Measurements from ENCODE around the gene ACTR10. TPM values are rescaled to one million over a fixed set of nuclear protein-coding genes. Genes with fewer than 3 reads are reported as not detected.

Gene ACTR10
- total and polyA plus RNA-seq, 2 of the 8 experiments (the other 6 are each of a cell fraction or from before 2014, with no cell fraction given), result 15.4 to 34.6 TPM

DNA sequence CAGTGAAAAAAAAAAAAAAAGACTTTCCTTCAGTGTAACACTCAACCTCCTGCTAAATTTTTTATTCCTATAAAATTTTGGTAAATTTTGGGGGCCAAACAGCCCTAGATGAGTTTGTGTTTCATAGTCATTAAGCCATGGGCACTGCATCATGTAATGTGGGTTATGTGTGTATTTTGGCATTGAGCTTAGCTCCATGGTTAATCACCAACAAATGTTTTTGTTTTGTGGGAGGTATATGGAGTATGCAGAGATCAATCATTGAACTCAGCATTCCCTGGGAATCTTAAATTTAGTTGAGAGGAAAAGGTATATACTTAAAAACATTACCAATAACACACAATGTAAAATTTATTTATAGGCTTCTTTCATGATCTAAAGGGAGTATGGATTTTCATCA is 39.4 kb upstream of the ACTR10 start:
- Histone ChIP-seq H3K27ac (ENCODE audit: low read depth, low read length) (no peak overlapping the region), H3K23me2 (ENCODE audit: low read depth, low read length) (no peaks in the 10 kb centered on the region), H3K79me1 (ENCODE audit: low read depth, low read length) (no peaks in the 10 kb centered on the region), H2AFZ (ENCODE audit: low read length) (no peak overlapping the region), H4K91ac (replicated peaks; ENCODE audit: insufficient read length, low read length) (no peak overlapping the region), H3K56ac (replicated peaks; ENCODE audit: insufficient read length, low read depth, low read length) (no peak overlapping the region), H3K4me2 (ENCODE audit: insufficient read depth in 1 of 2, low read depth in 2 of 2, low read length in 2 of 2) (no peak overlapping the region), H3K18ac (ENCODE audit: extremely low read depth, low read length) (no peak overlapping the region), H4K5ac (ENCODE audit: insufficient read length, low read depth, low read length) (no peak overlapping the region), H2BK120ac (replicated peaks; ENCODE audit: low read depth, low read length) (no peak overlapping the region), H2AK5ac (ENCODE audit: low read depth, low read length) (no peak overlapping the region), H3K14ac (ENCODE audit: insufficient read length) (no peak overlapping the region), H4K8ac (ENCODE audit: extremely low read depth, insufficient read depth, low read length) (no peak overlapping the region), H3K9me3 (ENCODE audit: insufficient read depth in 2 of 2, low read depth in 1 of 2, low read length in 1 of 2) (no peaks in the 10 kb centered on the region), H3K23ac (ENCODE audit: insufficient read length) (no peak overlapping the region), H2BK15ac (ENCODE audit: low read length) (no peak overlapping the region), H3K4me3 (ENCODE audit: extremely low read depth in 1 of 4, insufficient read depth in 2 of 4, low read depth in 3 of 4, low read length in 4 of 4) (no peak overlapping the region), H3K27me3 (replicated peaks in 1 of 4; ENCODE audit: control insufficient read depth in 3 of 4, extremely low read depth in 1 of 4, insufficient read depth in 3 of 4, low read length in 3 of 4) (no peaks in the 10 kb centered on the region), H4K20me1 (replicated peaks in 1 of 2; ENCODE audit: control insufficient read depth in 1 of 2, insufficient read depth in 2 of 2, low read length in 2 of 2) (no peaks in the 10 kb centered on the region), H3K4ac (replicated peaks; ENCODE audit: insufficient read length, low read depth, low read length) (no peak overlapping the region), H3K9ac (replicated peaks in 1 of 4; ENCODE audit: extremely low read depth in 1 of 4, low read depth in 3 of 4, low read length in 3 of 4) (no peak overlapping the region), H3K79me2 (ENCODE audit: control insufficient read depth in 1 of 2, insufficient read depth in 2 of 2, low read length in 2 of 2) (no peaks in the 10 kb centered on the region), H2BK20ac (ENCODE audit: low read length) (no peak overlapping the region), H3K36me3 (ENCODE audit: control insufficient read depth in 2 of 4, insufficient read depth in 4 of 4, low read length in 3 of 4) (no peaks in the 10 kb centered on the region), H2BK5ac (ENCODE audit: low read depth, low read length) (no peak overlapping the region), H3K4me1 (replicated peaks in 1 of 4; ENCODE audit: control insufficient read depth in 3 of 4, insufficient read depth in 4 of 4, low read length in 3 of 4) (no peaks in the 10 kb centered on the region), H2BK12ac (ENCODE audit: low read depth, low read length) (no peak overlapping the region)
- POLR2A ChIA-PET (ENCODE audit: partially characterized antibody), result interaction anchor here (1.2 kb wide), 1 partner anchor 8 kb away, joined by 3 read pairs; the partner anchor contains the start of gene ARMH4
- FAIRE-seq (no peak), DNase-seq (ENCODE audit: low read depth in 1 of 2, low spot score in 2 of 2) (no peak)
- TF ChIP-seq SIN3A (conservative IDR thresholded peaks at IDR 0.05 in 1 of 2, IDR thresholded peaks at IDR 0.05 in 1 of 2; ENCODE audit: low read depth in 1 of 2, low read length in 2 of 2) (no peak), POU5F1 (IDR thresholded peaks at IDR 0.05; ENCODE audit: low read depth, low read length) (no peak), TBP (IDR thresholded peaks at IDR 0.05; ENCODE audit: low read depth, low read length) (no peak), NRF1 (IDR thresholded peaks at IDR 0.05; ENCODE audit: low read depth, low read length) (no peak), SAP30 (IDR thresholded peaks at IDR 0.05; ENCODE audit: insufficient read depth, insufficient replicate concordance, low read length) (no peak), POLR2AphosphoS5 (IDR thresholded peaks at IDR 0.05; ENCODE audit: low read depth, low read length) (no peak)
- CTCF ChIA-PET (ENCODE audit: partially characterized antibody), result interaction anchor here (0.7 to 1.3 kb wide), 5 partner anchors 30 to 57 kb away, joined by 3 to 5 read pairs (median 3); no protein-coding TSS in a partner anchor
